Effector CD4-positive, alpha-beta T cell (primary cell): Measurements from ENCODE around the gene PSTPIP2.
A peak's percentile ranks its signal among the peaks of the same experiment; 100 is the strongest.
"Not testable (repeated sequence)": the region's sequence is repeated elsewhere in the genome, so short reads cannot be mapped to it uniquely, and the experiment has no call there.

Source experiments
- DNase-seq: peaks from one replicate; pipeline ENCODE4 v3.0.0-alpha.2; 2020
- total RNA-seq: gene quantifications from one replicate; lab custom pipeline; 2026; lab: John Stamatoyannopoulos, UW

PSTPIP2 gene, protein sequence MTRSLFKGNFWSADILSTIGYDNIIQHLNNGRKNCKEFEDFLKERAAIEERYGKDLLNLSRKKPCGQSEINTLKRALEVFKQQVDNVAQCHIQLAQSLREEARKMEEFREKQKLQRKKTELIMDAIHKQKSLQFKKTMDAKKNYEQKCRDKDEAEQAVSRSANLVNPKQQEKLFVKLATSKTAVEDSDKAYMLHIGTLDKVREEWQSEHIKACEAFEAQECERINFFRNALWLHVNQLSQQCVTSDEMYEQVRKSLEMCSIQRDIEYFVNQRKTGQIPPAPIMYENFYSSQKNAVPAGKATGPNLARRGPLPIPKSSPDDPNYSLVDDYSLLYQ
- total RNA-seq = 20.3 reads per million, percentile 47 among the genes with 10 or more reads in this experiment

DNA sequence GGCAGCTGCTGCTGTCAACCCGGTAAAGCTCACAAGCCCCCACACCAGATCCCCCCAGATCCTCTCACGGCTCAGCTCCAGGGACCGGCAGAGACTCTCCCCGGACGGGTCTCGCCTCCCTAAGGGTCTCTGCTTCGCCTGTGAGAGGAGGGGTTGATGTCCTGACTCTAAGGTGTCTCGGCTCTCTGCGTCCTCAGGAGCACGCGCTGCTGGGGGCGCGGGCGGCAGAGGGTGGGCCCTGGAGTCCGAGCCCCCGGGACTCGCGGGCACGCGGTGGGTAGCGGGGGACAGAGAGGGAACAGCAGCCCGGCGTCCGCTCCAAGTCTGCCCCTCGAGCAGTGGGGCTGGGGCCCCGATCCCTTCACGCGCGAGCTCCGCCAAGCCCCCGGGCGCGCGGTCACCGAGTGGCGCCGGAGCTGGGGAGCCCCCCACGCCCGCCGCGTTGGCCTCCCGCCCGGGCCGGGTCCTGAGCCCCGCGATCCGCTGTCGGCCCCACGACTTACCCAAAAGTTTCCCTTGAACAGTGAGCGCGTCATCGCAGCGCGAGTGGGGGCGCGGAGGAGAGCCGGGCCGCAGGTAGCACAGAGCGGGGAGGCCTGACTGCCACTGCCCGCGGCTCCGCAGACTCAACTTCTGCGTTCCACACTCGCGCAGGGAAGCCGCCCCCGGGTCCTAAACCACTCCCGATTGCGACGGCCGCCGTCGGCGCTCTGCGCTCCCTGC lies at the start of gene PSTPIP2:
Gene PSTPIP2 (minus strand): TSS at position 608 of the 723 bp plus-strand sequence. CDS start 72 bp downstream, at position 536.
- peak; percentile 55 for DNase-seq

DNA sequence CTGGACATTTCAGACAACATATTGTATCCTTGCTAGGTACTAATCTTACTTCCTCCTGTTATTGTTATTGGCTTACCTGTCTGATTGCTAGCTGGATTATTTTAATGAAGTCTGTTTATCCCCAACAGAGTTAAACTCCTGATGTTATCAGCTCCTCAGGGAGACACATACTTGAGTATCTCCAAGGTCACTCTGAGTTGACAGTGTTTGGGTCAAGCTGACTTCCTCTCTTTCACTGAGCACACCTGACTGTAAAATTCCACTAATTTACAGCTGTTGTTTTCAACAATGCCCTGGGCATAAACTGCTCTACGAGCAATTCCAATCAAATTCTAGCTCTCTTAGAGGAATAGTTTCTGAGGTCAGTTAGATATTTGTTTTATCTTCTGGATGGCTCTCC lies 41.7 kb upstream of the PSTPIP2 start:
- DNase-seq = no peak

DNA sequence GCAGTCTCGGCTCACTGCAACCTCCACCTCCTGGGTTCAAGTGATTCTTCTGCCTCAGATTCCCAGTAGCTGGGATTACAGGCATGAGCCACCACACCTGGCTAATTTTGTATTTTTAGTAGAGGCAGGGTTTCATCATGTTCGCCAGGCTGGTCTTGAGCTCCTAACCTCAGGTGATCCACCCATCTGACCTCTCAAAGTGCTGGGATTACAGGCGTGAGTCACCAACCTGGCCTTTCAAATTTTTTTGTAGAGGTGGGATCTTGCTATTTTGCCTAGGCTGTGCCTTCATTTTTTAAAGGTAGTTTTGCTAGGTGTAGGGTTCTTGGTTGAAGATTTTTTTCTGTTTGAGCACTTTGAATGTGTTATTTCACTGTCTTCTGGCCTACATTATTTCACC lies 38.3 kb upstream of the PSTPIP2 start:
- no peak for DNase-seq

DNA sequence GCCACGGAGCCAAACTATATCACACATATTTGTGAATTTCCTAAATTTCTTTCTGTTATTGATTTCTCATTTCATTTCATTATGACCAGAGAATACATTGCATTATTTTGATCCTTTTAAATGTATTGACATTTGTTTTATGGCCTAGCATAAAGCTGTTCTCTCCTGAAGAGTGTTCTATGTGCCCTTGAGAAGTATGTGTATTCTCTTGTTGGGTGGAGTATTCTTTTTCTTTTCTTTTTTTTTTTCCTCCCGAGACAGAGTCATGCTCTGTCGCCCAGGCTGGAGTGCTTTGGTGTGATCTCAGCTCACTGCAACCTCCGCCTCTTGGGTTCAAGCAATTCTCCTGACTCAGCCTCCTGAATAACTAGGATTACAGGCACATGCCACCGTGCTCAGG lies 37.3 kb upstream of the PSTPIP2 start:
- DNase-seq = no peak

DNA sequence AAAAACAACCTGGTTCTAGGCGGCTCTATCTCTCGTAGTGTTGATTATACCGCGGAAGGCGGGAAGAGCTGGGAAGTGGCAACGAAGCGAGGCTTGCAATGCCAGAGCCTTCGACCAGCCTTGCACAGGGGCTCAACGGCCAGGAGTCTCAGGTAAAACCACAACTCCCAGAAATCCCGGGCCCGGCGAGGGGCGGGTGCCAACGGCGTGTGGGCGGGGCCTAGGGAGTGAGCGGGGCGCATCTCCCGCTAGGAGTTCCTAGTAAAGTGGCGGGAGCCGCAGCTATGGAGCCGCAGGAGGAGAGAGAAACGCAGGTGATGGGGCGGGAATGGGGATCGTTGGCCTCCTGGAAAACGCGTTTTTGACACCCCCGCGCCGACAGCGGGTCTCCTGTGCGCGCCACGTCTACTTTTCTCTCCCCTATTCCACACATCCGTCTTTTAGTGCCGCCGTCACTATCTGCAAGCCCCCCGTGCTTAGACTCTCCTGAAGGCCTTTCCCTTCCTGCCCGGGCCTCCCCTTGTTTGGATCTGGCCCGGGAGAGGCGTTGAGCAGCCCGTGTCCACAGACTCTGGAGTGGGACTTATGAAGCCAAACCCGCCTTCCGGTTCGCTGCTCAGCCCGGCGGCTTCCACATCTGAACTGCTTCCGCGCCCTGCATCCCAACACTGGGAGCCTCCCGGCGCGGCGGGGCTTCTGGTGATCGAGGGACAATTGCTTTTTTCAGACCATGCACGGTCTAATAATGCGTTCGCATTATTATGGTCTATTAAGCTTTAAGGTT lies 32.3 kb upstream of the PSTPIP2 start, which contains the start of gene HAUS1:
Gene HAUS1 (plus strand): TSS at position 258 of the 784 bp plus-strand sequence. CDS start 27 bp downstream, at position 285.
- peak; percentile 76 for DNase-seq

DNA sequence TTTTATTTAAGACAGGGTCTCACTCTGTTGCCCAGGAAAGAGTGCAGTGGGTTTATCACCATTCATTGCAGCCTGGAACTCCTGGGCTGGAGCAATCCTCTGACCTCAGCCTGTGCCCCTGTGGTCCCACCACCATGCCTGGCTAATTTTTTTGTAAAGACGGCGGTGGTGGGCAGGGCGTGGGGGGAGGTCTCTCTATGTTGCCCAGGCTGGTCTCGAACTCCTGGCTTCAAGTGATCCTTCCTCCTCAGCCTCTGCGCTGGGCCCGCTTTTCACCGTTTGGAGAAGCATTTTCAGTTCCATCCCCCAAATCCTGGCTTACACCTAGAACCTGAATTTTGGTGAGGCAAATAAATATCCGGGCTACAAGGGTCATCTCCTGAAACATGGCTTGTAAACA lies 27.4 kb upstream of the PSTPIP2 start:
- DNase-seq = no peak

DNA sequence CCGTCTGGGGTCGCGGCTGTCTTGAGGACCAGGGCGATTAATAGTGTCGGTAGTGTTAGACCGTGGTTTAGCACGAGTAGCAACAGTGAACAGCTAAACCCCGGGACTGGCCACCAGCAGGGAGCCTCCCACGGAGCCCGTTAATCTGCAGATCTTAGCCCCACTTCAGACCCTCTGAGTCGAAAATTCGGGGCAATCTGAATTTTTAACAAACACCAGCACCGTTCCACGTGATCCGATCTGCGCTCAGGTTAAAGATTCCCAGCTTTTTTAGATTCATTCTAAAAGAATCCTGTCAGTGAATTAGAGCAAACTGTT lies 26.5 kb upstream of the PSTPIP2 start:
- no peak for DNase-seq

DNA sequence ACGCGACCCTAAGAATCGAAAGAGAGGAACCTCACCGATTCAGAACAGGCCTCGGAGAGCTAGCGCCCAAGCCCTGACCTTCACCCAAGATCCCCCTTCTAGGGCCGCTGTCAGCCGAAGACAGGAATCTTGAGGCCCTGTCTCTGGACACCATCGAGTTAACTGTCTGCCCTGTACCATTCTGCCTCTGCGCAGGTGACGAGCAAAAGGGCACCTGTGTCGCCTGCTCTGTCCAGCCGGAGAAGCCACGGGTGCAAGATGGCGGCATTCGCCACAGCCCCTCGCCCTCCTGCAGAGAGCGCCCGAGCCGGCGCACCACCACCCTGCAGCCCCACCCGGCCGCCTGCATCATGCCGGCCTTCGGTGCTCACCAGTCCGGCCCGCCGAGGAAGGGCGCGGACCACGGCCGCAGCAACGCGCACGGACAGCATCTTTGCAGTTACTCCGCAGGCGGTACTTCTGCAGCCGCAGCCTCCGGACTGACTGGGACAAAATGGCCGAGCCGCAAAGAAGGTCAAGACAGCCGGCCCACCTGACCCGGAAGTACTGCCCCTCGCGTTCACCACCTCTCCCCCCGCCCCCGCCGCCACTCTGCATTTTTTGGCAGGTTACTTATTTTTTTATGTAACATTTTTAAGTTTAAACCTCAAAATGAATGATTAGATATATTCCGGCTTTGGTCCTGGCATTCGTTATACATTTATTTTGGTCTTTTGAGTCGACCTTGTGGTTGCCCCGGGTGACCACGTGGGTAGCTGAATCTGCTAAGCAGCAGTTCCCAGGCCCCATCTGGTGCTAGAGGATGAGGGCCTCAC lies 25.9 kb upstream of the PSTPIP2 start, which contains the start of gene ATP5F1A:
Gene ATP5F1A (minus strand): TSS at position 496 of the 815 bp plus-strand sequence. CDS start 65 bp downstream, at position 431.
- DNase-seq = peak; percentile 79

DNA sequence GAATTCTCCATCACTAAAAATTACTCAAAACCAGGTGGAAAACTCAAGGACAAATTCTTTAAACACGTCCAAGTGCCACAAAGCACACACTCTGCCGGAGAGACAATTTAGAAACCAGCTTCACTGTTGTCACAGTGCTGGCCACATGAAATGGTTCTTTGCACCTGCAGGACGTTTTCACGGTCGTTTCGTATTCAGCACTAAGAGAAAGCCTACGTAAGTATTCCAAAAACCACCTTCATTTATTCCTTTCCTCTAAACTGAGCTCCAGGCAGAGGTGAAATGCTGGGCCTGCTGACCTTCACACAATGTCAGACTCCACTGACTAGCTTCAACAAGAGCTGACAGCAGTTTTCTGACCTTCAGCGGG lies 25.4 kb upstream of the PSTPIP2 start:
- no peak for DNase-seq

DNA sequence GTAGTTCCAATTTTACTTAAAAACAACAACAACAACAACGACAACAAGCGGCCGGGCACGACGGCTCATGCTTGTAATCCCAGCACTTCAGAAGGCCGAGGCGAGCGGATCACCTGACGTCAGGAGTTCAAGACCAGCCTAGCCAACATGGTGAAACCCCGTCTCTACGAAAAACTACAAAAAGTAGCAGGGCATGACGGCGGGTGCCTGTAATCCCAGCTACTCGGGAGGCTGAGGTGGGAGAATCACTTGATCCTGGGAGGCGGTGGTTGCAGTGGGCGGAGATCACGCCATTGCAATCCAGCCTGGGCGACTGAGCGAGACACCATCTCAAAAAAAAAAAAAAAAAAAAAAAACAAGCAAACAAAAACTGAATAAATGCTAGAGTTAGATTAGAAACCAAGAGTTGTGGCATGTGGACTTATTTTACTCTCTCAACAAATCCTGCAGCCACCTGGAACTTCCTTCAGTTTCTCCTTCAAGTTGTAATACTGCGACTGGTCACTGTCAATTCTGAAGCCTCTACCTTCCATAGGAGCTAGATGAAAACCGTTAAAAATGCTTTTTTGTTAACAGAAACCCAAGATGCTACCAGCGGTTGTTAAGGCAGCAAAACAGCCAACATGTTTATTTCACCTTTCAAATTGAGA lies 24.7 kb upstream of the PSTPIP2 start:
- DNase-seq = no peak

DNA sequence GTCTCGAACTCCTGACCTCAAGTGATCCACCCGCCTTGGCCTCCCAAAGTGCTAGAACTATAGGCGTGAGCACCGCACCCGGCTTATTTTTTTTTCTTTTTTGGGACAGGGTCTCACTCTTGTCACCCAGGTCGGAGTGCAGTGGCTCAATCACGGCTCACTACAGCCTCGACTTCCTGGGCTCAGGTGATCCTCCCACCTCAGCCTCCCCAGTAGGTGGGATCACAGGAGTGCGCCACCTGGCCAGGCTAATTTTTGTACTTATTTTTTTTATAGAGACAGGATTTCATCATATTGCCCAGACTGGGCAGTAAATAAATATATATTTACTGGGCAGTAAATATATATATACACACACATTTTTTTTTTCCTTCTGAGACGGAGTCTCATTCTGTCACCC lies 23.5 kb upstream of the PSTPIP2 start:
- DNase-seq = no peak

DNA sequence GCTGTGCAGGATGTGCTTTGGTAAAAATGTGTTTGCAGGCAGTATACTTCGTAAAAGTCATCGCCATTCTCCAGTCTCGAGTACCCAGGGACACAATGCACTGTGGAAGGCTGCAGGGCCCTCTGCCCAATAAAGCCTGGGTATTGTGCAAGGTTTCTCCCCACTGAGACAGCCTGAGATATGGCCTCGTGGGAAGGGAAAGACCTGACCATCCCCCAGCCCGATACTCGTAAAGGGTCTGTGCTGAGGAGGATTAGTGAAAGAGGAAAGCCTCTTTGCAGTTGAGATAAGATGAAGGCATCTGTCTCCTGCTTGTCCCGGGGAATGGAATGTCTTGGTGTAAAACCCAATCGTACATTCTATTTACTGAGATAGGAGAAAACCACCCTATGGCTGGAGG lies 16.4 kb upstream of the PSTPIP2 start:
- not testable (repeated sequence) for DNase-seq

DNA sequence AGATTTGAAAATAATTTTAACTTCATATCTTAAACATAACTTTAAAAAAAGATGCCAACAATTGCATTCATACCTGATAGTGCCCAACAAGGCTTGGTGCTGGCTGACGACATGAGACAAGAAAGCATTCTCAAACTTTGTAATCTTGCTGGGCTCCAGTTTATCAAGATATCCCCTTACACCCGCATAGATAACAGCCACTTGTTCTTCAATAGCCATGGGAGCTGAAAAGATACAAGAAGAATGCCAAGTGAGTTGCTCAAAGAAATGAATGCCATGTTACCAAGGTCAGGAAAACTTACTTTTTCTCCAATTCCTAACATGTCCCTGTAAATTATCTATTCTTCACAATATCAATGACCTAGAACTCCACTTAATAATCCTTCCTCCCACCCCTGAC lies 12.4 kb upstream of the PSTPIP2 start:
- DNase-seq = no peak

DNA sequence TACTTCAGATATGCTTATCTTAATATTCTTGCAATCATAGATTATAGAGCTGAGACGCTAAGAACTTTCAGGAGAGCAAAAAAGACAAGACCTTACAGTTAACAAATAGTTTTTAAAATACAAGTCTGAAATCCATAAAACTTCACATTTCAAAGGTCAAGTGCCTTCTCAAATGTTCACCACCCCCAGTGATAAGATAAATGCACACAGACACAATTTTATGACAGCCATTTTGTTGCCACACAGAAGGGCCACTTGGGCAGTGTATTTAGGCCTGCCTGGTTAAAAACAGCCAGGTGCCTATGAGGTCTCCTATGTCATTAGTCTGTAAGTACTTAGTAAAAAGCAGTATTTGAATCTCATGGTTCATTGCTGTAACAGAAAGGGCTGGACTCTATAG lies 8.1 kb upstream of the PSTPIP2 start:
- DNase-seq = no peak

DNA sequence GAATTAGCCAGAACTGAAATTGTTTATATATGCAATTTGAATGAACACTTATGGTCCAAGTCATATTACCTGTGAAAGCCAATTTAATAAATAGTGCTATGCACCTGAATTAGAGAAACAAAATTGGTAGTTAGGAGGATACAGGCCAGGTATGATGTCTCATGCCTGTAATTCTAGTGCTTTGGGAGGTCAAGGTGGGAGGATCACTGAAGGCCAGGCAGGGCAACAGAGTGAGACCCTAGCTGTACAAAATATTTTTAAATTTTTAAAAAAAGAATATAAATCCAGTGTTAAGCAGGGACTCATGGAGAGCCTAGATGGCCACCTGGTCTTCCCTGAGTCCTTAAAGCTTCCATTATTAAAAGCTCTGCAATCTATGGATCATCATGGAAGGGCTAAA lies 7.3 kb upstream of the PSTPIP2 start:
- no peak for DNase-seq

DNA sequence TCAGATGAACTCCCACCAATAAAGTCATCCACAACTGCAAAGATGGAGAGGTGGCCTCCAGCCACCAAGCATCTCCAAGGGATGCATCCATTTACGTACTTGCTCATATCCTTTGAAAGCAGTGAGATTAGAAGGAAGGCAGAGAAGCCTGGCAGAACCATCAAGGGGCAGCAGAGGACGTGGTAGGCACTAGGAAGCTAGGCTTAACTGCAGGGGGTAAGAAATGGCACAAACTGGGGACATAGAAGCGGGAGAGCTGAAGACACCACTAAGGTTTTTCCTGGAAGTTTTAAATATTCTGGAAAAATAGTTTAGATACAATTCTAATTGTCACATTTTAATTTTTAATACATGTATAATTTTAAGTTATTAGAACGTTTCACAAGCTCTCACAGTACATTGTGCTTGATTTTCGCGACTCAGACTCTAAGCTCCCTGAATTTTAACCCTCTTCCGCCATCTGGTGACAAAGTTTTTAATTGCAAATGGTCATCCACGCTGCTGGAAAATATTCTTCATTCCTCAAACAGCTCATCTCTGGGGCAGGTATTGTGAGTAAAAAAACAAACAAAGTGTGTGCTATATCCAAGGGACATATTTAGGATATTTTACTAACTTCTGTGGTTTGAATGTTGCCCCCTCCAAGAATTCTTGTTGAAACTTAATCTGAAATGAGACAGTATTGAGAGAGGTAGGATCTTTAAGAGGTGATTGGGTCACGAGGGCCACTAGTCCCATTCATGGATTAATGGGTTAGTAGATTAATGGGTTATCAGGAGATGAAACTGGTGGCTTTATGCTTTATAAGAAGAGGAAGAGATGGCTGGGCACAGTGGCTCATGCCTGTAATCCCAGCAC lies 1.6 kb upstream of the PSTPIP2 start:
- peak; percentile 54 for DNase-seq

DNA sequence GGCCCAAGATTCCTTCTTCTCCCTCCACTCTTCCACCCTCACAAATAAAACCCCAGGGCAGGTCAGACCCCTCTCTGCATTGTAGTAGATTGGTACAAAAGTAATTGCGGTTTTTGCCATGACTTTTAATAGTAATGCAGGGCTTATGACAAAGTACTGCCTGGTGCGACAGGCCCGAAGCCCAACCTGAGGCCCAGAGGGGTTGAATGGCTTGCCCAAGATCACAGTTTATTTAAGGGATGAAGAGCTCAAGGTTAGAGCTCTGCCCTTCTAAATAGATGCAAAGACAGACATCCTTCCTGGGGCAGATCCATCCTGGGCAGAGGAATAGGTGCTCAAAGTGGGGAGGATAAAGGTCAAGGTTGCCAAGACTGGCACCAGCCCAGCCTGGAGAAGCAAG lies 899 bp upstream of the PSTPIP2 start:
- no peak for DNase-seq

DNA sequence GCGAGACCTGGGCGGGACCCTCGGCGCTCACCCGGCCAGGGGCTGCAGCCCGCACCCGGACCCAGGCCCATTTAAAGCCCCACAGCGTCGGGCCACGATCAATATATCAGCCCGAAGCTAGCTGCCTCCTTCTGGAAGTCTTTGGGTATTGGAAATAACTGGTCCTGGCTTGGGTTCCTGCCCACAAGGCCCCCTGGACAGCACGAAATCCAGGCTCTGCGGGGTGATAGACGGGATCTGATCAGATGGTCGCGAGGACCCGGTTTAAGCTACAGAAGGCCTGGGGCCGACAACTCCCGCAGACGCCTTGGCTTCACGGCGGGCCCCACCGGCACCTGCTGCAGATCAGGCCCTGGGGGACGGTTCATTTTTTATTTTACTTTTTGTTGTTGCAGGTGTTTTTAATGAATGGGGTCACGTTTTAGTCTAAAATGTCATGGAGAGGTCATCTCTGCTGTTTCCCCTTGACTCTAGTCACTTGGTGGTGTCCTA lies 362 bp upstream of the PSTPIP2 start:
- no peak for DNase-seq

DNA sequence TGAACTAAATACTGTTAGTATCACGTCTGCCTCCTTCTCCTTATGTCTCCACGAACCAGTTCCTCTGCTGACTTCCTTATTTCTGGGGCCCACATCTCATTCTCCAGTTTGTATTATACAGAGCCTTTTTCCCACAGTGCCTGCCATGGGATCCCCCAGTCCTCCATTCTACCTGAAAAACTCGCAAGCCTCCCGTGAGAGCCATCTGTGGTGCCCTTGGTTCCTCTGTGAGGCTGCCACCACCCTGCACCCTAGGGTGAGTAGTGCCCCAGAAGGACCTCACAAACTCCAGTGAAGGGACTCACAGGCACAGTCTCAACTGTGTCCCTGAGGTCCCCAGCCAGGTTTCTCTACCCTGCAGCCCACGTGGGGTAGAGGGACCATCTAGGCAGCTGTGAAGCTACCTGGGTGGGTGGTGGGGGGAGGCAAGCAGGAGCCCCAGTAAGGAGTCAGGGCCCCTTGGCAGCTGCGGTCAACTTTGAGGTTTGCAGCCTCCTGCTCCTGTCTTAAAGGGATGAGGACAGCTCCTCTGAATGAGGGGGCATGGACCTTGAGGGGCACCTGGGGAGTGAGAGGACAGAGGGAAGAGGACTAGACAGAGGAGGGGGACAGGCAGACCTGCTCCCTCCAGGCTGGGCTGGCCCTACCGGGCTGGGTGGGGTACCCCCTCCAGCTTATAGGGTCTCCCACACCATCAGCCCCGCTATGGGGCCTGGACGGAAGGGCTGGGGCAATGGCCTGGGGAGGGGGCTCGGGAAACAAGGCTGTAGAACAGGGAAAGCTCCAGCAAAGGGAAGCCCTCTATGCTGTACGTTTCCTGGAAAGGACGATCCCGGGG lies 1.0 kb downstream of the PSTPIP2 start:
- DNase-seq = no peak

DNA sequence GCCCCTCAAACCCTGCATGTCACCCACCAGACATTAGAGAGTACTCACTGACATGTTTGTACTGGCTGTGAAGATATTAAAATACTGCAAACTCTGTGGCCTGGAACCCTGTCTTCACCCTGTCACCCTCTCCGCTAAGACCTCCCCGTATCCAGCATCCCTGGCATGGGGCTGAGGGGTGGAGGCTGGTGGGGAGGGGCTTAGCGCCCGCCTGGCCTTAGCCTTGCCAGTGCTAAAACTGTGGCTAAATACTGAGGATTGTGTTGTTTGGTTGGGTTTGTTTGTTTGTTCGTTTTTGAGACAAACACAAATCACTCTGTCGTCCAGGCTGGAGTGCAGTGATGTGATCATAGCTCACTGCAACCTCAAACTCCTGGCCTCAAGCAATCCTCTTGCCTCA lies 1.8 kb downstream of the PSTPIP2 start:
- no peak for DNase-seq
